ENCODE results near the gene PLD2. TPM values are rescaled to one million over a fixed set of nuclear protein-coding genes. Genes with fewer than 3 reads are reported as not detected.
A peak's percentile ranks its signal among the peaks of the same experiment; 100 is the strongest.

Gene PLD2
- total and polyA plus RNA-seq, 2 donors (not counting 1 experiment from before 2014, with no cell fraction given), result 53.1 to 69.2 TPM

GRCh38 chr17:4807605-4808377, 839 bp downstream of the PLD2 start:
- DNase-seq, result no peak
- no peak for TF ChIP-seq CTCF (IDR thresholded peaks at IDR 0.05)
- no peak for TF ChIP-seq EZH2 (IDR thresholded peaks at IDR 0.05; ENCODE audit: borderline replicate concordance, insufficient read depth, low read depth, low read length, poor library complexity, severe bottlenecking)
- Histone ChIP-seq H3K9me3 (ENCODE audit: control extremely low read depth in 1 of 3, control insufficient read depth in 2 of 3, insufficient read depth in 1 of 3, low read length in 2 of 3) (no peaks in the 10 kb centered on the region), H4K20me1 (ENCODE audit: control insufficient read depth, insufficient read depth, low read length, poor library complexity, severe bottlenecking) (no peaks in the 10 kb centered on the region), H3K4me2 (replicated peaks; ENCODE audit: low read depth, low read length, poor library complexity, severe bottlenecking) (peak overlapping the region; percentile 92), H3K4me1 (ENCODE audit: control insufficient read depth in 2 of 2, insufficient read depth in 2 of 2, low read length in 2 of 2) (peaks cover 9 to 13% of the 10 kb centered on the region in 2 donors), H3K27me3 (replicated peaks in 1 of 4; ENCODE audit: control extremely low read depth in 1 of 4, control insufficient read depth in 3 of 4, insufficient read depth in 4 of 4, low read length in 3 of 4) (no peaks in the 10 kb centered on the region), H3K36me3 (replicated peaks in 1 of 2; ENCODE audit: control extremely low read depth in 1 of 2, control insufficient read depth in 1 of 2, extremely low read depth in 1 of 2, insufficient read depth in 2 of 2, low read length in 1 of 2) (no peaks in the 10 kb centered on the region), H3K4me3 (ENCODE audit: control extremely low read depth in 1 of 5, extremely low read depth in 1 of 5, insufficient read depth in 1 of 5, low read depth in 2 of 5, low read length in 4 of 5) (peak overlapping the region in 4 of 5 experiments; percentile 62 to 89 (median 76)), H3K79me2 (ENCODE audit: control insufficient read depth, insufficient read depth, low read length) (no peaks in the 10 kb centered on the region), H3K27ac (ENCODE audit: low read length in 2 of 2) (peak overlapping the region in 1 of 2 donors; percentile 79), H2AFZ (ENCODE audit: insufficient read depth, low read depth, low read length, poor library complexity, severe bottlenecking) (peak overlapping the region; percentile 88), H3K9ac (ENCODE audit: low read length) (peak overlapping the region; percentile 78)
- no peak for ATAC-seq (ENCODE audit: low read depth)
- Mint-ChIP-seq H3K27ac (peak overlapping the region; percentile 78), H3K4me3 (peak overlapping the region; percentile 83), H3K27me3 (no peaks in the 10 kb centered on the region), H3K4me1 (peaks cover 14% of the 10 kb centered on the region), H3K9me3 (ENCODE audit: insufficient read depth) (no peaks in the 10 kb centered on the region)
- ChIA-PET POLR2A (interaction anchor here (0.7 to 1.9 kb wide), 4 partner anchors 12 to 191 kb away, joined by 3 to 9 read pairs (median 6); partner anchors contain the start of gene PSMB6), CTCF (interaction anchor here (1.6 kb wide), 1 partner anchor 26 kb away, joined by 3 read pairs; no protein-coding TSS in a partner anchor)
- 48% methylated on average over 26 of the region's 32 CpGs for WGBS (ENCODE audit: insufficient coverage)
- intact Hi-C loops (cut with micrococcal nuclease), result loop anchor here (1.0 to 5.0 kb wide), 6 partner anchors 11 to 135 kb away; partner anchors contain the start of genes MED11, MINK1, PSMB6 and RNF167

- Mint-ChIP-seq H3K27me3 (no peaks in the 10 kb centered on the region), H3K4me1 (peaks cover 14% of the 10 kb centered on the region), H3K9me3 (ENCODE audit: insufficient read depth) (no peaks in the 10 kb centered on the region), H3K27ac (peak overlapping the region; percentile 65), H3K4me3 (peak overlapping the region; percentile 83)
- Histone ChIP-seq H3K4me3 (ENCODE audit: control extremely low read depth in 1 of 5, extremely low read depth in 1 of 5, insufficient read depth in 1 of 5, low read depth in 2 of 5, low read length in 4 of 5) (no peak overlapping the region), H3K27me3 (replicated peaks in 1 of 4; ENCODE audit: control extremely low read depth in 1 of 4, control insufficient read depth in 3 of 4, insufficient read depth in 4 of 4, low read length in 3 of 4) (no peaks in the 10 kb centered on the region), H3K79me2 (ENCODE audit: control insufficient read depth, insufficient read depth, low read length) (no peaks in the 10 kb centered on the region), H3K36me3 (replicated peaks in 1 of 2; ENCODE audit: control extremely low read depth in 1 of 2, control insufficient read depth in 1 of 2, extremely low read depth in 1 of 2, insufficient read depth in 2 of 2, low read length in 1 of 2) (no peaks in the 10 kb centered on the region), H3K9ac (ENCODE audit: low read length) (no peak overlapping the region), H3K4me1 (ENCODE audit: control insufficient read depth in 2 of 2, insufficient read depth in 2 of 2, low read length in 2 of 2) (peaks cover 9 to 13% of the 10 kb centered on the region in 2 donors), H3K27ac (ENCODE audit: low read length in 2 of 2) (no peak overlapping the region), H3K9me3 (ENCODE audit: control extremely low read depth in 1 of 3, control insufficient read depth in 2 of 3, insufficient read depth in 1 of 3, low read length in 2 of 3) (no peaks in the 10 kb centered on the region), H2AFZ (ENCODE audit: insufficient read depth, low read depth, low read length, poor library complexity, severe bottlenecking) (no peak overlapping the region), H4K20me1 (ENCODE audit: control insufficient read depth, insufficient read depth, low read length, poor library complexity, severe bottlenecking) (no peaks in the 10 kb centered on the region), H3K4me2 (replicated peaks; ENCODE audit: low read depth, low read length, poor library complexity, severe bottlenecking) (no peak overlapping the region)
- ChIA-PET CTCF (no interaction called here), POLR2A (interaction anchor here (0.9 to 1.0 kb wide), 2 partner anchors 18 to 20 kb away, joined by 3 read pairs; no protein-coding TSS in a partner anchor)
- intact Hi-C loops (cut with micrococcal nuclease), result loop anchor here (5.0 kb wide), 1 partner anchor 134 kb away; the partner anchor contains the start of genes RNF167 and SLC25A11
- no peak for ATAC-seq (ENCODE audit: low read depth)
- 78% methylated on average over 5 of the region's 6 CpGs for WGBS (ENCODE audit: insufficient coverage)
- no peak for DNase-seq
- TF ChIP-seq EZH2 (IDR thresholded peaks at IDR 0.05; ENCODE audit: borderline replicate concordance, insufficient read depth, low read depth, low read length, poor library complexity, severe bottlenecking) (no peak), CTCF (IDR thresholded peaks at IDR 0.05) (no peak)
Observed at GRCh38 chr17:4808378-4808767, 1.4 kb downstream of the PLD2 start.

Data from B cell (primary cell).